H1 (cell line): Measurements from ENCODE around the gene PBOV1. TPM values are rescaled to one million over a fixed set of nuclear protein-coding genes. Genes with fewer than 3 reads are reported as not detected.

Experiments used
- CTCF ChIA-PET: fragments of 300-600 bp; sonication (Branson Sonifier 250); formaldehyde crosslinking; loops from one replicate; lab custom pipeline; 2021; ENCODE audit not compliant: partially characterized antibody; lab: Charles Lee
- POLR2A ChIA-PET: fragments of 300-600 bp; sonication (Branson Sonifier 250); formaldehyde crosslinking; loops from one replicate; lab custom pipeline; 2021; ENCODE audit warnings: inconsistent platforms; ENCODE audit not compliant: partially characterized antibody; lab: Charles Lee
- DNase-seq, 2 experiments: peaks; one replicate each; pipeline versions ENCODE4 v3.0.0 to v3.0.0-alpha.2; 2010 to 2022; ENCODE audit warnings: low spot score in 2 of 2, low read depth in 1 of 2, mixed read lengths in 1 of 2
- FAIRE-seq: peaks from 2 replicates; lab custom pipeline; 2011; peaks lifted over from hg19 to GRCh38; lab: Jason Lieb, UNC
- H2AFZ ChIP-seq: 2 replicates; pipeline ENCODE4 v1.8.1; 2012; ENCODE audit warnings: low read length, inconsistent platforms
- H2AK5ac ChIP-seq: 2 replicates; pipeline ENCODE4 v1.6.1; 2013; ENCODE audit warnings: low read depth, low read length
- H2BK120ac ChIP-seq: replicated peaks from 2 replicates; pipeline ENCODE3; 2013; ENCODE audit warnings: low read depth, low read length, inconsistent platforms
- H2BK12ac ChIP-seq: 2 replicates; pipeline ENCODE4 v1.6.1; 2013; ENCODE audit warnings: low read depth, low read length
- H2BK15ac ChIP-seq: 2 replicates; pipeline ENCODE4 v1.6.1; 2013; ENCODE audit warnings: low read length
- H2BK20ac ChIP-seq: 2 replicates; pipeline ENCODE4 v1.6.1; 2013; ENCODE audit warnings: low read length
- H2BK5ac ChIP-seq: 2 replicates; pipeline ENCODE4 v1.6.1; 2013; ENCODE audit warnings: low read depth, low read length
- H3K14ac ChIP-seq: 2 replicates; pipeline ENCODE4 v1.6.1; 2013; ENCODE audit warnings: inconsistent platforms; ENCODE audit not compliant: insufficient read length
- H3K18ac ChIP-seq: 2 replicates; pipeline ENCODE4 v1.6.1; 2013; ENCODE audit warnings: low read length; ENCODE audit errors: extremely low read depth
- H3K23ac ChIP-seq: 2 replicates; pipeline ENCODE4 v1.6.1; 2013; ENCODE audit warnings: inconsistent platforms; ENCODE audit not compliant: insufficient read length
- H3K23me2 ChIP-seq: 2 replicates; pipeline ENCODE4 v1.6.1; 2013; ENCODE audit warnings: low read depth, low read length
- H3K27ac ChIP-seq: 2 replicates; pipeline ENCODE4 v1.6.1; 2011; ENCODE audit warnings: low read depth, low read length, inconsistent platforms
- H3K27me3 ChIP-seq, 4 experiments: replicated peaks in 1 of 4; 1 replicate in 1 of 4; 2 replicates in 3 of 4; pipeline versions ENCODE4 v1.6.1 to v1.8.1; 2011 to 2013; ENCODE audit warnings: low read length in 3 of 4, mild to moderate bottlenecking in 3 of 4, inconsistent platforms in 2 of 4, mixed read lengths in 2 of 4, moderate library complexity in 1 of 4; ENCODE audit not compliant: control insufficient read depth in 3 of 4, insufficient read depth in 3 of 4; ENCODE audit errors: extremely low read depth in 1 of 4
- H3K36me3 ChIP-seq, 4 experiments: 2 replicates each; pipeline versions ENCODE4 v1.6.1 to v1.8.1; 2011 to 2013; ENCODE audit warnings: mild to moderate bottlenecking in 4 of 4, low read length in 3 of 4, moderate library complexity in 2 of 4, control low read depth in 1 of 4, inconsistent platforms in 1 of 4; ENCODE audit not compliant: insufficient read depth in 4 of 4, control insufficient read depth in 2 of 4
- H3K4ac ChIP-seq: replicated peaks from 2 replicates; pipeline ENCODE3; 2013; ENCODE audit warnings: low read length, low read depth, mixed read lengths, inconsistent platforms; ENCODE audit not compliant: insufficient read length
- H3K4me1 ChIP-seq, 4 experiments: replicated peaks in 1 of 4; 1 replicate in 1 of 4; 2 replicates in 3 of 4; pipeline versions ENCODE4 v1.6.1 to v1.8.1; 2011 to 2013; ENCODE audit warnings: low read length in 3 of 4, inconsistent platforms in 2 of 4, mixed read lengths in 1 of 4; ENCODE audit not compliant: insufficient read depth in 4 of 4, control insufficient read depth in 3 of 4
- H3K4me2 ChIP-seq, 2 experiments: 2 replicates each; pipeline versions ENCODE4 v1.6.1 to v1.8.1; 2011 to 2013; ENCODE audit warnings: low read depth in 2 of 2, low read length in 2 of 2, control low read depth in 1 of 2, inconsistent platforms in 1 of 2, mild to moderate bottlenecking in 1 of 2; ENCODE audit not compliant: insufficient read depth in 1 of 2
- H3K4me3 ChIP-seq, 4 experiments: fragments of 200-600, 300-600 bp in 1 of 4; sonication (generic), shearing (Covaris generic), sonication (Bioruptor Twin) in 1 of 4; 2 replicates each; pipeline versions ENCODE4 v1.5.1 to v1.8.1; 2011 to 2016; ENCODE audit warnings: low read length in 4 of 4, low read depth in 3 of 4, control low read depth in 2 of 4, inconsistent platforms in 2 of 4, mild to moderate bottlenecking in 2 of 4, mixed read lengths in 1 of 4, moderate library complexity in 1 of 4; ENCODE audit not compliant: insufficient read depth in 2 of 4; ENCODE audit errors: extremely low read depth in 1 of 4
- H3K56ac ChIP-seq: replicated peaks from 2 replicates; pipeline ENCODE3; 2013; ENCODE audit warnings: low read depth, mild to moderate bottlenecking, mixed read lengths, low read length, inconsistent platforms; ENCODE audit not compliant: insufficient read length
- H3K79me1 ChIP-seq: 2 replicates; pipeline ENCODE4 v1.6.1; 2013; ENCODE audit warnings: low read depth, low read length, control low read depth
- H3K79me2 ChIP-seq, 2 experiments: 2 replicates each; pipeline versions ENCODE4 v1.6.1 to v1.8.1; 2012 to 2013; ENCODE audit warnings: low read length in 2 of 2, mild to moderate bottlenecking in 2 of 2, inconsistent platforms in 1 of 2; ENCODE audit not compliant: insufficient read depth in 2 of 2, control insufficient read depth in 1 of 2
- H3K9ac ChIP-seq, 4 experiments: replicated peaks in 1 of 4; 1 replicate in 1 of 4; 2 replicates in 3 of 4; pipeline versions ENCODE4 v1.6.1 to v1.8.1; 2011 to 2013; ENCODE audit warnings: low read depth in 3 of 4, low read length in 3 of 4, control low read depth in 2 of 4, mild to moderate bottlenecking in 2 of 4, moderate library complexity in 2 of 4, inconsistent platforms in 1 of 4; ENCODE audit errors: extremely low read depth in 1 of 4
- H3K9me3 ChIP-seq, 2 experiments: 2 replicates each; pipeline versions ENCODE4 v1.6.1 to v1.8.1; 2012 to 2013; ENCODE audit warnings: mild to moderate bottlenecking in 2 of 2, moderate library complexity in 2 of 2, control low read depth in 1 of 2, inconsistent platforms in 1 of 2, low read depth in 1 of 2, low read length in 1 of 2, mixed read lengths in 1 of 2; ENCODE audit not compliant: insufficient read depth in 2 of 2
- H4K20me1 ChIP-seq, 2 experiments: replicated peaks in 1 of 2; 2 replicates each; pipeline versions ENCODE3 to v1.8.1; 2011 to 2013; ENCODE audit warnings: inconsistent platforms in 2 of 2, low read length in 2 of 2, mild to moderate bottlenecking in 1 of 2; ENCODE audit not compliant: insufficient read depth in 2 of 2, control insufficient read depth in 1 of 2
- H4K5ac ChIP-seq: 2 replicates; pipeline ENCODE4 v1.6.1; 2013; ENCODE audit warnings: low read length, low read depth, mixed read lengths, inconsistent platforms; ENCODE audit not compliant: insufficient read length
- H4K8ac ChIP-seq: 2 replicates; pipeline ENCODE4 v1.8.0; 2013; ENCODE audit warnings: mild to moderate bottlenecking, moderate library complexity, low read length, inconsistent platforms; ENCODE audit not compliant: insufficient read depth; ENCODE audit errors: extremely low read depth
- H4K91ac ChIP-seq: replicated peaks from 2 replicates; pipeline ENCODE3; 2013; ENCODE audit warnings: low read length, mixed read lengths, inconsistent platforms; ENCODE audit not compliant: insufficient read length
- SIRT6 ChIP-seq: IDR thresholded peaks from one replicate; pipeline ENCODE4 v1.7.1; 2012; ENCODE audit warnings: low read length, inconsistent platforms
- YY1 ChIP-seq: IDR thresholded peaks from 2 replicates; pipeline ENCODE4 v1.6.1; 2011; ENCODE audit warnings: low read depth, mild to moderate bottlenecking, low read length
- WGBS, 2 experiments: shearing (Covaris generic) in 1 of 2; methylation state at CpG; one replicate each; pipeline versions ENCODE4 v1.1.6 to v1.1.7; 2013 to 2015; ENCODE audit warnings: low lambda C conversion rate in 2 of 2, mixed read lengths in 2 of 2, inconsistent platforms in 1 of 2, low coverage in 1 of 2, missing lambda C conversion rate in 1 of 2; ENCODE audit not compliant: insufficient replicate concordance in 2 of 2, insufficient coverage in 1 of 2, insufficient read length in 1 of 2; ENCODE audit errors: extremely low coverage in 1 of 2, missing lambda C conversion rate in 1 of 2; 5-methylcytosine and 5-hydroxymethylcytosine counted together
- polyA plus RNA-seq, 7 experiments: library from polyadenylated mRNA; depleted of rRNA in 3 of 7; stranded (reverse) in 5 of 7; unstranded in 2 of 7; fragments of >200 nt in 5 of 7; fragments of 200-250 nt in 2 of 7; gene quantifications; 1 replicate in 5 of 7; 2 replicates in 1 of 7; 4 replicates in 1 of 7; pipeline versions ENCODE4 v1.2.1 to v1.2.3, GENCODE V29; 2011 to 2013; ENCODE audit warnings: missing spikeins in 2 of 7, mixed read lengths in 2 of 7
- total RNA-seq: library from RNA; stranded (reverse); fragmentation: NEBNext Ultra II Directional; extraction: Animal tissue kit (Norgen Biotek cat#: 25700); gene quantifications from 2 replicates; pipeline ENCODE4 v1.2.1, GENCODE V29; 2021
- TF ChIP-seq, protein P1 (sequence below): IDR thresholded peaks from 2 replicates; pipeline ENCODE4 v1.6.1; 2011; ENCODE audit warnings: low read length, improper control_type of control experiment

The PBOV1 gene
- total and polyA plus RNA-seq, 2 of the 8 experiments (the other 6 are each of a cell fraction or from before 2014, with no cell fraction given), result not detected

DNA sequence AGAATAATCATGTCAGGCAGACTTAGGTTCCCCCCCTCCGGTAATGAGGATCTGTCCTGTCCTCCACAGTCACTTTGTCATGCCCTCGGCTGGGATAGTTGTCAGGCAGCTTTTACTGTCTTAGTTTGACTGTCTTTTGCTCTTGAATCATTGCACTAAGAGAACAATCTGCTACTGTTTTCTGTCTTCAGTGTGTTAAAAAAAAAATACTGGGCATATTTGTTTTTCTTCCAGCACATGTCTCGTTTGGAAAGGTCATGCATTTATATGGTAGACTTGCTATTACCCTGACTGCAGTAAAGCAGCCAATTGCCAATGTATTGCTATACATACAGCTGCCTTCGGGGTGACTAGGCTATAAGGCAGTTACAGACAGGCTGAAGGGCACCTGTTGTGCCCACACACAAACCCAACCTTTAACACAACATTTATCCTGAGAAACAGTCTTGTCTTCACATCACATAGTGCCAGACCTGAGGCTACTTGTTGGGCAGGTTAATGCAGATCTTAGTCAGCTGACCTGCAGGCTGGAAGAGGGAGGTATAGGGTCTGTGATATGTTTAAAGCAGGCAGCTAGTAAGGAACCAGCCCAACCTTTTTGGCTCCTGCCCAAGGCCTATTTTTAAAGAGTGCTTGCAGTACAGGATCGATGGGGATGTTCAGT is 29.9 kb downstream of the PBOV1 start:
- Histone ChIP-seq H3K27ac (no peak overlapping the region), H3K4ac (no peak overlapping the region), H3K4me3 (no peak overlapping the region), H3K14ac (no peak overlapping the region), H3K56ac (no peak overlapping the region), H3K4me2 (no peak overlapping the region), H3K4me1 (peaks cover 6 to 14% (median 13%) of the 10 kb centered on the region in 4 experiments), H2BK120ac (no peak overlapping the region), H2BK12ac (0 out of 2 replicates have a peak overlapping the region, but pooled peaks have one; percentile 0), H3K79me2 (peaks cover 0 to 7% of the 10 kb centered on the region in 2 experiments; a peak in 2 of 4 replicates), H3K36me3 (no peaks in the 10 kb centered on the region), H3K18ac (no peak overlapping the region), H2BK5ac (no peak overlapping the region), H2AFZ (no peak overlapping the region), H3K27me3 (no peaks in the 10 kb centered on the region), H3K23ac (no peak overlapping the region), H3K9ac (no peak overlapping the region), H4K20me1 (no peaks in the 10 kb centered on the region), H3K79me1 (peaks cover 5% of the 10 kb centered on the region; the same call in 1 of the 2 replicates), H4K8ac (no peak overlapping the region), H3K23me2 (no peaks in the 10 kb centered on the region), H4K91ac (no peak overlapping the region), H2BK20ac (no peak overlapping the region), H2AK5ac (no peak overlapping the region), H2BK15ac (no peak overlapping the region), H4K5ac (no peak overlapping the region), H3K9me3 (no peaks in the 10 kb centered on the region)
- WGBS, 2 experiments, result 86% methylated on average over 5 of the region's 5 CpGs; no CpG with 5 or more reads in 1 of the 2 experiments
- CTCF ChIA-PET, result interaction anchor here (0.7 to 1.4 kb wide), 5 partner anchors 9 to 216 kb away, joined by 3 to 5 read pairs (median 3); no protein-coding TSS in a partner anchor
- POLR2A ChIA-PET, result interaction anchor here (0.6 to 1.1 kb wide), 2 partner anchors 26 to 322 kb away, joined by 3 read pairs; no protein-coding TSS in a partner anchor
- FAIRE-seq (no peak), DNase-seq (peak in 1 of 2 experiments; percentile 43)
- TF ChIP-seq, protein P1, sequence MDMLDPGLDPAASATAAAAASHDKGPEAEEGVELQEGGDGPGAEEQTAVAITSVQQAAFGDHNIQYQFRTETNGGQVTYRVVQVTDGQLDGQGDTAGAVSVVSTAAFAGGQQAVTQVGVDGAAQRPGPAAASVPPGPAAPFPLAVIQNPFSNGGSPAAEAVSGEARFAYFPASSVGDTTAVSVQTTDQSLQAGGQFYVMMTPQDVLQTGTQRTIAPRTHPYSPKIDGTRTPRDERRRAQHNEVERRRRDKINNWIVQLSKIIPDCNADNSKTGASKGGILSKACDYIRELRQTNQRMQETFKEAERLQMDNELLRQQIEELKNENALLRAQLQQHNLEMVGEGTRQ, result 0 out of 2 replicates have a peak, but pooled peaks have one; percentile 3
- TF ChIP-seq YY1, result no peak
- no peak for TF ChIP-seq SIRT6
